Measurements from ENCODE around the gene SYCP3. TPM values are rescaled to one million over a fixed set of nuclear protein-coding genes. Genes with fewer than 3 reads are reported as not detected.

The SYCP3 gene
- total and polyA plus RNA-seq, 2 of the 8 experiments (the other 6 are each of a cell fraction or from before 2014, with no cell fraction given), result 0.02 to 0.07 TPM

DNA sequence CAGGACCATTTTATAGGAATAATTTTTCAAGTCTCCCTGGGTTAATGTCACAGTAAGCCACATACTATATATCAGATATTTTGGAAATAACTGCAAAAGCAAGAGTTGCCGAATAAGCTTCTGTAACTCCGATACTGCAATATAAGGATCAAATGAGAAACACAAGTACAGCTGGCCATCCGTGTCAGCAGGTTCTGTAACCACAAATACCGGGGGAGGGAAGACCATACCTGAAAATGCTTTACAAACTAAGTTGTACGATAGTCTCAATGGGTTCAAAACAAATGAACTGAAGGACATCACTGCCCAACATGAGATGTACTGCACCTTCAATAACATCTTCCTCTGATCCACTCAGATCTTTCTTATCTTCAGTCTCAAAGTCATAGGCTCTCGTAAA is 1.8 kb downstream of the SYCP3 start (continued):
- TF ChIP-seq, protein P1, sequence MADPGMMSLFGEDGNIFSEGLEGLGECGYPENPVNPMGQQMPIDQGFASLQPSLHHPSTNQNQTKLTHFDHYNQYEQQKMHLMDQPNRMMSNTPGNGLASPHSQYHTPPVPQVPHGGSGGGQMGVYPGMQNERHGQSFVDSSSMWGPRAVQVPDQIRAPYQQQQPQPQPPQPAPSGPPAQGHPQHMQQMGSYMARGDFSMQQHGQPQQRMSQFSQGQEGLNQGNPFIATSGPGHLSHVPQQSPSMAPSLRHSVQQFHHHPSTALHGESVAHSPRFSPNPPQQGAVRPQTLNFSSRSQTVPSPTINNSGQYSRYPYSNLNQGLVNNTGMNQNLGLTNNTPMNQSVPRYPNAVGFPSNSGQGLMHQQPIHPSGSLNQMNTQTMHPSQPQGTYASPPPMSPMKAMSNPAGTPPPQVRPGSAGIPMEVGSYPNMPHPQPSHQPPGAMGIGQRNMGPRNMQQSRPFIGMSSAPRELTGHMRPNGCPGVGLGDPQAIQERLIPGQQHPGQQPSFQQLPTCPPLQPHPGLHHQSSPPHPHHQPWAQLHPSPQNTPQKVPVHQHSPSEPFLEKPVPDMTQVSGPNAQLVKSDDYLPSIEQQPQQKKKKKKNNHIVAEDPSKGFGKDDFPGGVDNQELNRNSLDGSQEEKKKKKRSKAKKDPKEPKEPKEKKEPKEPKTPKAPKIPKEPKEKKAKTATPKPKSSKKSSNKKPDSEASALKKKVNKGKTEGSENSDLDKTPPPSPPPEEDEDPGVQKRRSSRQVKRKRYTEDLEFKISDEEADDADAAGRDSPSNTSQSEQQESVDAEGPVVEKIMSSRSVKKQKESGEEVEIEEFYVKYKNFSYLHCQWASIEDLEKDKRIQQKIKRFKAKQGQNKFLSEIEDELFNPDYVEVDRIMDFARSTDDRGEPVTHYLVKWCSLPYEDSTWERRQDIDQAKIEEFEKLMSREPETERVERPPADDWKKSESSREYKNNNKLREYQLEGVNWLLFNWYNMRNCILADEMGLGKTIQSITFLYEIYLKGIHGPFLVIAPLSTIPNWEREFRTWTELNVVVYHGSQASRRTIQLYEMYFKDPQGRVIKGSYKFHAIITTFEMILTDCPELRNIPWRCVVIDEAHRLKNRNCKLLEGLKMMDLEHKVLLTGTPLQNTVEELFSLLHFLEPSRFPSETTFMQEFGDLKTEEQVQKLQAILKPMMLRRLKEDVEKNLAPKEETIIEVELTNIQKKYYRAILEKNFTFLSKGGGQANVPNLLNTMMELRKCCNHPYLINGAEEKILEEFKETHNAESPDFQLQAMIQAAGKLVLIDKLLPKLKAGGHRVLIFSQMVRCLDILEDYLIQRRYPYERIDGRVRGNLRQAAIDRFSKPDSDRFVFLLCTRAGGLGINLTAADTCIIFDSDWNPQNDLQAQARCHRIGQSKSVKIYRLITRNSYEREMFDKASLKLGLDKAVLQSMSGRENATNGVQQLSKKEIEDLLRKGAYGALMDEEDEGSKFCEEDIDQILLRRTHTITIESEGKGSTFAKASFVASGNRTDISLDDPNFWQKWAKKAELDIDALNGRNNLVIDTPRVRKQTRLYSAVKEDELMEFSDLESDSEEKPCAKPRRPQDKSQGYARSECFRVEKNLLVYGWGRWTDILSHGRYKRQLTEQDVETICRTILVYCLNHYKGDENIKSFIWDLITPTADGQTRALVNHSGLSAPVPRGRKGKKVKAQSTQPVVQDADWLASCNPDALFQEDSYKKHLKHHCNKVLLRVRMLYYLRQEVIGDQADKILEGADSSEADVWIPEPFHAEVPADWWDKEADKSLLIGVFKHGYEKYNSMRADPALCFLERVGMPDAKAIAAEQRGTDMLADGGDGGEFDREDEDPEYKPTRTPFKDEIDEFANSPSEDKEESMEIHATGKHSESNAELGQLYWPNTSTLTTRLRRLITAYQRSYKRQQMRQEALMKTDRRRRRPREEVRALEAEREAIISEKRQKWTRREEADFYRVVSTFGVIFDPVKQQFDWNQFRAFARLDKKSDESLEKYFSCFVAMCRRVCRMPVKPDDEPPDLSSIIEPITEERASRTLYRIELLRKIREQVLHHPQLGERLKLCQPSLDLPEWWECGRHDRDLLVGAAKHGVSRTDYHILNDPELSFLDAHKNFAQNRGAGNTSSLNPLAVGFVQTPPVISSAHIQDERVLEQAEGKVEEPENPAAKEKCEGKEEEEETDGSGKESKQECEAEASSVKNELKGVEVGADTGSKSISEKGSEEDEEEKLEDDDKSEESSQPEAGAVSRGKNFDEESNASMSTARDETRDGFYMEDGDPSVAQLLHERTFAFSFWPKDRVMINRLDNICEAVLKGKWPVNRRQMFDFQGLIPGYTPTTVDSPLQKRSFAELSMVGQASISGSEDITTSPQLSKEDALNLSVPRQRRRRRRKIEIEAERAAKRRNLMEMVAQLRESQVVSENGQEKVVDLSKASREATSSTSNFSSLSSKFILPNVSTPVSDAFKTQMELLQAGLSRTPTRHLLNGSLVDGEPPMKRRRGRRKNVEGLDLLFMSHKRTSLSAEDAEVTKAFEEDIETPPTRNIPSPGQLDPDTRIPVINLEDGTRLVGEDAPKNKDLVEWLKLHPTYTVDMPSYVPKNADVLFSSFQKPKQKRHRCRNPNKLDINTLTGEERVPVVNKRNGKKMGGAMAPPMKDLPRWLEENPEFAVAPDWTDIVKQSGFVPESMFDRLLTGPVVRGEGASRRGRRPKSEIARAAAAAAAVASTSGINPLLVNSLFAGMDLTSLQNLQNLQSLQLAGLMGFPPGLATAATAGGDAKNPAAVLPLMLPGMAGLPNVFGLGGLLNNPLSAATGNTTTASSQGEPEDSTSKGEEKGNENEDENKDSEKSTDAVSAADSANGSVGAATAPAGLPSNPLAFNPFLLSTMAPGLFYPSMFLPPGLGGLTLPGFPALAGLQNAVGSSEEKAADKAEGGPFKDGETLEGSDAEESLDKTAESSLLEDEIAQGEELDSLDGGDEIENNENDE (IDR thresholded peaks at IDR 0.05; ENCODE audit: insufficient replicate concordance, low read length), result no peak
- TF ChIP-seq FOSL1 (IDR thresholded peaks at IDR 0.05; ENCODE audit: insufficient read depth, low read depth, low read length), result no peak
- no peak for TF ChIP-seq EZH2 (IDR thresholded peaks at IDR 0.05; ENCODE audit: low read depth, low read length, severe bottlenecking)
- TF ChIP-seq SIX5 (IDR thresholded peaks at IDR 0.05; ENCODE audit: low read depth, low read length), result no peak
- no peak for TF ChIP-seq SIRT6 (IDR thresholded peaks at IDR 0.05; ENCODE audit: low read length)
- no peak for TF ChIP-seq PHF8 (conservative IDR thresholded peaks at IDR 0.05; ENCODE audit: low read depth, low read length)
- TF ChIP-seq CTBP2 (IDR thresholded peaks at IDR 0.05; ENCODE audit: borderline replicate concordance, insufficient read depth, insufficient read length, low read length), result no peak
- TF ChIP-seq, protein P2, sequence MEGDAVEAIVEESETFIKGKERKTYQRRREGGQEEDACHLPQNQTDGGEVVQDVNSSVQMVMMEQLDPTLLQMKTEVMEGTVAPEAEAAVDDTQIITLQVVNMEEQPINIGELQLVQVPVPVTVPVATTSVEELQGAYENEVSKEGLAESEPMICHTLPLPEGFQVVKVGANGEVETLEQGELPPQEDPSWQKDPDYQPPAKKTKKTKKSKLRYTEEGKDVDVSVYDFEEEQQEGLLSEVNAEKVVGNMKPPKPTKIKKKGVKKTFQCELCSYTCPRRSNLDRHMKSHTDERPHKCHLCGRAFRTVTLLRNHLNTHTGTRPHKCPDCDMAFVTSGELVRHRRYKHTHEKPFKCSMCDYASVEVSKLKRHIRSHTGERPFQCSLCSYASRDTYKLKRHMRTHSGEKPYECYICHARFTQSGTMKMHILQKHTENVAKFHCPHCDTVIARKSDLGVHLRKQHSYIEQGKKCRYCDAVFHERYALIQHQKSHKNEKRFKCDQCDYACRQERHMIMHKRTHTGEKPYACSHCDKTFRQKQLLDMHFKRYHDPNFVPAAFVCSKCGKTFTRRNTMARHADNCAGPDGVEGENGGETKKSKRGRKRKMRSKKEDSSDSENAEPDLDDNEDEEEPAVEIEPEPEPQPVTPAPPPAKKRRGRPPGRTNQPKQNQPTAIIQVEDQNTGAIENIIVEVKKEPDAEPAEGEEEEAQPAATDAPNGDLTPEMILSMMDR (IDR thresholded peaks at IDR 0.05; ENCODE audit: control extremely low read depth in 1 of 3, insufficient read depth in 1 of 3, low read depth in 1 of 3, low read length in 3 of 3), result no peak

Data from H1 (cell line).